GM12872 (cell line): ENCODE data around the gene ZNF503.

ENCODE experiments used
- TF ChIP-seq, protein P1 (sequence below): IDR thresholded peaks from 3 replicates; pipeline ENCODE4 v1.5.1; 2011; ENCODE audit warnings: low read depth, mild to moderate bottlenecking, low read length, moderate library complexity; ENCODE audit not compliant: insufficient read depth

Gene ZNF503

DNA sequence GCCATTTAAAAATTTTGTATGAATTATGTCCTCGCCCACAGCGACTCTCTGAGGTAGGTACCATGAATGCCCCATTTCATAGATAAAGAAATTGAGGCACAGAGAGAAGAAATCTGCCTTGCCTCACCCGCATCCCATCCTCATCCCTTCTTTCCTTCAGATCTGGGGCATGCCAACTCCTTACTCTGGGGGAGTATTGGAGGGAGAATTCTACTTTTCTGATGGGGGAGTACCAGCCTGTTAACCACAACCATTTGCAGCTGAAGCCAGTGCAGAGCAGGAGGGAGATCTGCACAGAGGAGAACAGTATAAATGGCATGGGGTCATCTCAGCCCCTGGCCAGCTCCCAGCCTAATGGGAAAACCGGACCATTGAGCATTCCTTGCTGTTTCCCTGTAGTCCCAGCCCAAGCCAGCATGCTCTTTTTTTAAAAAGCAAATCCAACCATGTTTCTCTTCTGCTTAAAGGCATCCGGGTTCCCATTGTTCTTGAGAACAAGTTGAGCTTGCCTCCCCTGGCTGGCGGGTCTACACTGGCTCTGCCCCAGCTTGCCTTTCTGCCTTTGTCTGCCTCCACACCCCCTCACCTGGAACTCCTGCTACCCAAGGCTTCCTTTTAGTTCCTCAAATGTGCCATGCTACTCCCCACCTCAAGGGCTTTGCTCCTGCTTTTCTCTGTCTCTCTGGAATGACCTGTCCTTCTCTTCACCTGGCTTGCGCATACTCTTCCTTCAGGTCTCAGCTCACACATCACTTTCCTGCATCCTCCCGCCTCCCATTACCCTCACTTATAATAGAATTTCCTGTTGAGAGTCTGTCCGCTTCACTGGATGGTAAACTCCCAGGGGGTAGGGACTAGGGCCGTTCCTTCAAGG, 8.8 kb upstream of the ZNF503 start:
- TF ChIP-seq, protein P1, sequence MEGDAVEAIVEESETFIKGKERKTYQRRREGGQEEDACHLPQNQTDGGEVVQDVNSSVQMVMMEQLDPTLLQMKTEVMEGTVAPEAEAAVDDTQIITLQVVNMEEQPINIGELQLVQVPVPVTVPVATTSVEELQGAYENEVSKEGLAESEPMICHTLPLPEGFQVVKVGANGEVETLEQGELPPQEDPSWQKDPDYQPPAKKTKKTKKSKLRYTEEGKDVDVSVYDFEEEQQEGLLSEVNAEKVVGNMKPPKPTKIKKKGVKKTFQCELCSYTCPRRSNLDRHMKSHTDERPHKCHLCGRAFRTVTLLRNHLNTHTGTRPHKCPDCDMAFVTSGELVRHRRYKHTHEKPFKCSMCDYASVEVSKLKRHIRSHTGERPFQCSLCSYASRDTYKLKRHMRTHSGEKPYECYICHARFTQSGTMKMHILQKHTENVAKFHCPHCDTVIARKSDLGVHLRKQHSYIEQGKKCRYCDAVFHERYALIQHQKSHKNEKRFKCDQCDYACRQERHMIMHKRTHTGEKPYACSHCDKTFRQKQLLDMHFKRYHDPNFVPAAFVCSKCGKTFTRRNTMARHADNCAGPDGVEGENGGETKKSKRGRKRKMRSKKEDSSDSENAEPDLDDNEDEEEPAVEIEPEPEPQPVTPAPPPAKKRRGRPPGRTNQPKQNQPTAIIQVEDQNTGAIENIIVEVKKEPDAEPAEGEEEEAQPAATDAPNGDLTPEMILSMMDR: no peak

DNA sequence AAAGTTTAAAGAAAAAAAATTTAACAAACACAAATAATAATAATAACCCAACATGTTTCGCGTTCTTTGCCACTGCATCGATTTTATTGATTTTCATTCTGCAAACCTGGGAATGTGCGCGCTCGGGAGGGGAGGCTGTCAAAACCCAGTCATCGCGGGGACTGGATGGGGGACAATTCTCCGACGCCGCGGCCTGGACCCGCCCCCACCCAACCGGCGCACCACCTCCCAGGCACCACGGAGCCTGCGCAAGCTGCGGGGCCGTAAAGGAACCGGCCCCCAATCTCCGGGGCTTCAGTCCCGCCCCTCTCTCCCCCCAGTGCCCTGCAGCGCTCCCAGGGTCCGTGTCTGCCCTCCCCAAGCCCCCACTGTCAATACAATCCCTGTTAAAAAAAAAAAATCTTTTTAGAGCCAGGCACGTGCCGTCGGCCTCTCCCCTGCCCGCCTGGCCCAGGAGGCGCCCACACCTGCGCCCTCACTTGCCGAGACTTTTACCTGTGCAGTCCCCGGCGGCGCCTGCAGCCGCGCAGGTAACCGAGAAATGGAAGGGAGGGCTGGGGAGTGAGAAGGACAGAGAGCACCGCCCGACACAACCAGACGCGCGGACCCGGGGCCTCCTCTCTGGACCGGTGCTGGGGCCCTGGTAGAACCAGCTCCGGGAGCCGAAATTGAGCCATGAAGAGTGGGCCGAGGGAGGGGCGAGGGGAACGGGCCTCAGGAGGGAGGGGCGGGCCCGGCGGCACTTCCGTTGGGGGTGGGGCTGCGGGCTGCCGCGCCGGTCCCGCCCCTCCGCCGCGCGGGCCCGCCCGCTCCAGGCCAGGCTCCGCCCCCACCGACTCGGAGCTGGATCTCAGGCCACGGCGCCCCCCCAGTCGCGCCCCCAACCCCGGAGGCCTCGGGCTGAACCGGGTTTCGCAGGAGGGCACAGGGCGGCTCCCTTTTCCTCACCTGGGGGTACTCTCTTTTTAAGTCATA, 7.6 kb upstream of the ZNF503 start:
- TF ChIP-seq, protein P1: no peak

DNA sequence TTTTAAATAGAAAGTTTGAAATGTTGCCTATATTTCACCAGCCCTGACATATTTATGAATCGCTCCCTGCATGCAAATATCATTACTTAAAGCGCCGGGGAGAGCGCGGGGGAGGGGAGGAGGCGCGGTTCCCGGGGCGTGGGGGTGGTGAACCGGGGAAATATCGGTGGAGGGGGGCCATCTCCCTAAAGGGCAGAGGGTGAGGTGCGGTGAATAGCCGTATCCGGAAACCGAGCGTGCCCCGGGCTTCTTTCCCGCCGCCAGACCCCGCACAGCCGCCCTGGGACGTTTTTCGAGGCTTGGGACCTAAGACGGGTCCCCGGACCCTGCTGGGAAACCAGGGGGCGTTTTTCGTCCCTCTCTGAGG, 6.9 kb upstream of the ZNF503 start:
- TF ChIP-seq, protein P1: no peak

DNA sequence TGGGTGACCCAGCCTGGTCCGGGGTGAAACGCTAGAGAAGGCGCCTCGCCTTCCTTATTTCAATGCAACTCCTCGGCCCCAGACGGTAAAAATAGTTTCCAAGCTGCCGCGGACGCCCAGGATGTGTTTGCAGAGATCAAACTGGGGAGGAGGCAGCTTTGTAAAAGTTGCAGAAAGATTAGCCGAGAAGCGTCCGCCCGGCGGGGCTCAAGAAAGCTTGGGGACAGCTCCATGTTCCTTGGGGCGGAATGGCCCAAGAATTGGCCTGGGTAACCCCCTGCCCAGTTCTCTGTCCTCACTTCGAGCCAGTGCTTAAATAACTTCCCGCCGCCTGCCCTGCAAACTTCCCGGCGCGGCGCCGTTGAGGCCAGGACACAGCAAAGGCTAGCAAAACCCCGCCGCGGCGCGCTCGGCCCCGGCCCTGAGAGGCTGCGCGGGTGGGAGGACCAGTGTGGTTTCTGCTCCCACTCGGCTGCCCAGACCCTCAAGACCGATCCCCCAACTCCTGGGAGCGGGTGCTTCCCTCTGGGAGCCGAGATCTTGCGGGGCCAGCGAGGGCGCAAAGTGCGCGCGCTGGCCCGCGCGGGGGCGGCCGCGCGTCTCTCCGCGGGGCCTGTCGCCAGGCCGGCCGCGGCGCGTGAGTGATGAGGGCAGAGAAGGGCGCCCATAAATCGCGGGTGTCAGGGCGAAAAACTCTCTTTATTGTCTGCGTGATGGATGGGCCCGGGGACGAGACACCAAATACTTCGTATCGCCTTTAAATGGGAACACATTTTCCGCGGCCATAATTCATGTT, 6.3 kb upstream of the ZNF503 start:
- TF ChIP-seq, protein P1: no peak

DNA sequence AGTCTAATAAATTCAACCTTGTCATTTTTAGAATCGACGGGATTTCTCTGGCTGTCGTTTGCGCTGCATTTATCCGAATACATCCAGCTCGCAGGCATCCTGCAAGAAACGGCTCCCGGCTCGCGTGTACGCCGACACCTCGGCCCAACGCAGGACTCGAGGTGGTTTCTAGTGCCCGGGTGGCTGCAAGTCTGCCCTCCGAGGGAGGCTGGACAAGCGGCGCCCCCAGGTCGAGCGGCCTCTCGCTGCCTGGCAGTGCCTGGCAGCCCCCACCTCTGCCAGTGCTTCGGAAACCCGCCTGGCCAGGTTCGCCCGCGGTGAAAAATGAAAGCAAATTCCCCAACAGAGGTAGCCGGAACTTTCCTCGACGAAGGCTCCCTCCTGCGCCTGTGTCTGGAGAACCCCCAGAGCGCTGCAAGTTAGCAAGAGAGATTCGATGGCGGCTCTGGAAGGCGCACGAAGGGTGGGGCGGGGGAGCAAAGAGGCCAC, 5.7 kb upstream of the ZNF503 start:
- TF ChIP-seq, protein P1: no peak

DNA sequence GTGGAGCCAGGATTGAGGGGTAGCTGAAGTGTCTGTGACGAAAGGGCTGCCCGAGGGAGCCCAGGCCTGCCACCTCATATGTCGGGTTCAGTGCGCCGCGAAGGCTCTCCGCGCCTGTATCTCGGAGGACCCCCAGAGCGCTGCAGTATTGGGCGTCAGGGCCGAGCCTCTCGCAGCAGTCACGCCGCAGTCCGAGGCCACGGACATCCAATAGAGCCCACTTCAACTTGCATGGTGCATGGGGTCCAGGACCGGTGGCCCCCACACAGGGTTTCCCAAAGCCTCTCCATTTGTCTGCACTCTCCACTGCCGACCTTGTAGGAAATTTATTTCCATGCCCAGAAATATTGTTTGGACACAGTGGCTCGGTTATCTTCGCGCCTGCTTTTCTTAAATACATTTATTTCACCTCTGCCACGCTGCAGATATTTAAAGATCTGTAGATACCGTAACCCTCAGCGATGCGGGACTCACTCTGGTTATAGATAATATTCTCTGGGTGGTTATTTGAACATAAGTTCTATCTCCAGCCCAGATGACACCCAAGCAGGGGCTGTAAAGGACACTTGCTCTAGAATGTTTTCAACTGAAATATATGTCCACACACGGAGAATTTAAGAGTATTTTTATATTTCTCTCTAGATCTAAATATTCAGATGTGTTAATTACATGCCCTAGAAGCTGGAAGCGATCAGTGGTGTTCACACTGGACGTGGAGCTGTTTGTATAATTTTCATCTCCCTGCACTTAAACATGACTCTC, 5.1 kb upstream of the ZNF503 start:
- TF ChIP-seq, protein P1: no peak
